ENCODE measurements around the gene ERMARD. TPM values are rescaled to one million over a fixed set of nuclear protein-coding genes. Genes with fewer than 3 reads are reported as not detected.

The ERMARD gene
- total and polyA plus RNA-seq, 2 donors (not counting 3 experiments of a cell fraction or from before 2014, with no cell fraction given), result 23.8 to 36.4 TPM

DNA sequence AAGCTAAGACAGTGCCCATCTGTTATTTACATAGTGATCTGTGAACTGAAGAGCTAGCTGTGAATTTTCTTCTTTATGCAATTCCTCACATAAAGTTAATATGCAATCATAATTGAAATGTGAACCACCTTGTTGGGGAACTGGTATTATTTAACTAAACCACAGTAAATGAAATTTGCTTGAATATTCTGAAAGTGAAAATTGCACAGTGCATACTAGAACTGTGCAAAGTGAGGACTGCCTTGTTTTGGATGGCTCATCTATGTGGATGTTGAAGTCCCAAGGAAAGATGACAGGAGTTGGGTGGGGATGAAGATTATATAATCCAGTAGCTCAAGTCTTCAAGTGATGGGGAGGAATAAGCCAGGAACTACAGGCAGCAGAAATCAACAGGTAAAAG, 21.5 kb upstream of the ERMARD start:
- Histone ChIP-seq H3K27me3 (ENCODE audit: control insufficient read depth in 2 of 2, insufficient read depth in 2 of 2, low read length in 2 of 2) (no peaks in the 10 kb centered on the region), H3K9ac (replicated peaks; ENCODE audit: extremely low read depth, insufficient read depth, low read length) (no peak overlapping the region), H4K20me1 (replicated peaks; ENCODE audit: control insufficient read depth, extremely low read depth, insufficient read depth, low read length) (no peaks in the 10 kb centered on the region), H3K9me1 (replicated peaks; ENCODE audit: control insufficient read depth, extremely low read depth, insufficient read depth, low read length) (no peaks in the 10 kb centered on the region), H2AFZ (ENCODE audit: low read depth, low read length) (no peak overlapping the region), H3K27ac (ENCODE audit: insufficient read depth, low read depth, low read length) (no peak overlapping the region), H3K9me3 (replicated peaks; ENCODE audit: control insufficient read depth, insufficient read depth, low read length) (no peaks in the 10 kb centered on the region), H3K4me3 (replicated peaks in 1 of 3; ENCODE audit: insufficient read depth in 1 of 3, low read depth in 1 of 3, low read length in 3 of 3) (no peak overlapping the region), H3K4me2 (ENCODE audit: insufficient read depth, low read length) (no peak overlapping the region), H3K36me3 (ENCODE audit: control insufficient read depth in 2 of 2, extremely low read depth in 1 of 2, insufficient read depth in 2 of 2, low read length in 2 of 2) (no peaks in the 10 kb centered on the region), H3K79me2 (ENCODE audit: control insufficient read depth, insufficient read depth, low read length) (no peaks in the 10 kb centered on the region), H3K4me1 (ENCODE audit: control insufficient read depth, extremely low read depth, insufficient read depth, low read length) (peaks cover 14% of the 10 kb centered on the region)
- no peak for FAIRE-seq
- POLR2A ChIA-PET, result interaction anchor here (0.7 kb wide), 1 partner anchor 60 kb away, joined by 3 read pairs; no protein-coding TSS in a partner anchor
- CTCF ChIA-PET, result no interaction called here
- no TSS peak for BruUV-seq (replicated peaks)
- intact Hi-C loops (cut with micrococcal nuclease), result loop anchor here (10.0 kb wide), 2 partner anchors 205 to 775 kb away; no protein-coding TSS in a partner anchor
- dilution Hi-C loops (cut with MboI; ENCODE audit: extremely low pct_ligation_motif_present, low sequenced_read_pairs), result no loop called here
- TF ChIP-seq EZH2 (IDR thresholded peaks at IDR 0.05; ENCODE audit: borderline replicate concordance, low read depth, low read length, severe bottlenecking), result no peak
- no peak for TF ChIP-seq POLR2A (IDR thresholded peaks at IDR 0.05; ENCODE audit: low read depth, low read length)
- TF ChIP-seq, protein P1, sequence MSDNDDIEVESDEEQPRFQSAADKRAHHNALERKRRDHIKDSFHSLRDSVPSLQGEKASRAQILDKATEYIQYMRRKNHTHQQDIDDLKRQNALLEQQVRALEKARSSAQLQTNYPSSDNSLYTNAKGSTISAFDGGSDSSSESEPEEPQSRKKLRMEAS (IDR thresholded peaks at IDR 0.05; ENCODE audit: insufficient read depth, insufficient read length), result no peak
- TF ChIP-seq MYC (IDR thresholded peaks at IDR 0.05; ENCODE audit: low read depth, low read length), result no peak
- no peak for TF ChIP-seq FOS (IDR thresholded peaks at IDR 0.05; ENCODE audit: borderline replicate concordance, insufficient read depth, low read length)
- no peak for DNase-seq (ENCODE audit: low read depth, low spot score)

DNA sequence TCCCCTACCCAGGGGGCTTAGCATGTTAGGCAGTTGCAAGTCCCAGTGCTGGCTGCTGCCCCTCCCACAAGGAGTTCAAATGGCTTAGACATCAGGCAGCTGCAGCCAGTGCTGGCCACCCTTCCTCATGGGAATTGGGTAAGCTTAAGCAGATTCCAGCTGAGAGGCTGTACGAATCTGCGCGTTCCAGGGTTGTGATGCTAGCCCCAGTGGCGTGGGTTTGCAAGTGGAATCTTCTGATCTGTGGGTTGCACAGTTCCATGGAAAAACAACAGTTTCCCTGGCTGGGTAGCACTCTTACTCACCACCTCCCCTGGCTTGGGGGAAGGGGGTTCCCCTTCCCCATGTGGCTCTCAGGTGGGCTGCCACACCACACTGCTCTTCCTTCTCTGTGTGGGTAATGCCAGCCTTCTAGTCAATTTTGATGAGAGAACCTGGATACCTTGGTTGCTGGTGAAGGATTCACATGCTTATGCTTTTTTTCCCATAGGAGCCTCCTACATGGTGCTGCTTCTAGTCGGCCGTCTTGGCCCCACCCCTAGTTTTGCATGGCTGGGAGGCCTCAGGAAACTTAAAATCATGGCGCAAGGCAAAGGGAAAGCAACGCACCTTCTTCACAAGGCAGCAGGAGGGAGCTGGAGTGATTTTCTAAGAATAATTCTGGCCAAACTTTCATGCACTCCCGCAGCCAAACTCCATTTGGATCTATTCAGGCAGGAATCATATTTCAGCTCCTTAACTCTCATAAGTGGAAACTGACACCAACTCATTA, 13.0 kb upstream of the ERMARD start:
- H3K9ac ChIP-seq (replicated peaks; ENCODE audit: extremely low read depth, insufficient read depth, low read length), result no peak overlapping the region
- dilution Hi-C loops (cut with MboI; ENCODE audit: extremely low pct_ligation_motif_present, low sequenced_read_pairs), result no loop called here
- H3K9me1 ChIP-seq (replicated peaks; ENCODE audit: control insufficient read depth, extremely low read depth, insufficient read depth, low read length), result no peaks in the 10 kb centered on the region
- TF ChIP-seq GATA2 (IDR thresholded peaks at IDR 0.05; ENCODE audit: insufficient read depth, insufficient read length, low read depth, low read length) (no peak), JUN (IDR thresholded peaks at IDR 0.05; ENCODE audit: borderline replicate concordance, insufficient read depth, insufficient read length, low read depth) (no peak), FOS (IDR thresholded peaks at IDR 0.05; ENCODE audit: borderline replicate concordance, insufficient read depth, low read length) (no peak), MYC (IDR thresholded peaks at IDR 0.05; ENCODE audit: low read depth, low read length) (no peak), POLR2AphosphoS5 (IDR thresholded peaks at IDR 0.05; ENCODE audit: insufficient read depth, low read depth, low read length) (no peak), EZH2 (IDR thresholded peaks at IDR 0.05; ENCODE audit: borderline replicate concordance, low read depth, low read length, severe bottlenecking) (no peak), POLR2A (IDR thresholded peaks at IDR 0.05; ENCODE audit: low read depth, low read length) (no peak)
- TF ChIP-seq, protein P1 (IDR thresholded peaks at IDR 0.05; ENCODE audit: insufficient read depth, insufficient read length), result no peak
- no peak overlapping the region for H3K27ac ChIP-seq (ENCODE audit: insufficient read depth, low read depth, low read length)
- H3K4me3 ChIP-seq (replicated peaks in 1 of 3; ENCODE audit: insufficient read depth in 1 of 3, low read depth in 1 of 3, low read length in 3 of 3), result no peak overlapping the region
- H3K9me3 ChIP-seq (replicated peaks; ENCODE audit: control insufficient read depth, insufficient read depth, low read length), result no peaks in the 10 kb centered on the region
- H3K27me3 ChIP-seq (ENCODE audit: control insufficient read depth in 2 of 2, insufficient read depth in 2 of 2, low read length in 2 of 2), result peaks cover 0 to 8% of the 10 kb centered on the region in 2 experiments
- intact Hi-C loops (cut with micrococcal nuclease), result no loop called here
- no peak overlapping the region for H2AFZ ChIP-seq (ENCODE audit: low read depth, low read length)
- H3K36me3 ChIP-seq (ENCODE audit: control insufficient read depth in 2 of 2, extremely low read depth in 1 of 2, insufficient read depth in 2 of 2, low read length in 2 of 2), result no peaks in the 10 kb centered on the region
- H4K20me1 ChIP-seq (replicated peaks; ENCODE audit: control insufficient read depth, extremely low read depth, insufficient read depth, low read length), result no peaks in the 10 kb centered on the region
- BruUV-seq (replicated peaks), result no TSS peak
- FAIRE-seq, result no peak
- DNase-seq (ENCODE audit: low read depth, low spot score), result no peak
- ChIA-PET CTCF (no interaction called here), POLR2A (no interaction called here)
- H3K79me2 ChIP-seq (ENCODE audit: control insufficient read depth, insufficient read depth, low read length), result no peaks in the 10 kb centered on the region
- H3K4me1 ChIP-seq (ENCODE audit: control insufficient read depth, extremely low read depth, insufficient read depth, low read length), result no peaks in the 10 kb centered on the region
- no peak overlapping the region for H3K4me2 ChIP-seq (ENCODE audit: insufficient read depth, low read length)

All from endothelial cell of umbilical vein (primary cell).